NOMO-1 treated with DMSO at 0.1 percent for 48 hours (cell line): Measurements from ENCODE around the gene GPR18.
"Not testable (repeated sequence)": the region's sequence is repeated elsewhere in the genome, so short reads cannot be mapped to it uniquely, and the experiment has no call there.

Experiments
- DNase-seq: peaks from one replicate; lab custom pipeline; 2025; ENCODE audit not compliant: unreplicated experiment; lab: John Stamatoyannopoulos, UW

Gene GPR18

GRCh38 chr13:99231721-99232120 lies 26.5 kb downstream of the GPR18 start:
- peak; percentile 97 for DNase-seq

GRCh38 chr13:99230991-99231390 lies 27.2 kb downstream of the GPR18 start:
- DNase-seq = no peak

DNA sequence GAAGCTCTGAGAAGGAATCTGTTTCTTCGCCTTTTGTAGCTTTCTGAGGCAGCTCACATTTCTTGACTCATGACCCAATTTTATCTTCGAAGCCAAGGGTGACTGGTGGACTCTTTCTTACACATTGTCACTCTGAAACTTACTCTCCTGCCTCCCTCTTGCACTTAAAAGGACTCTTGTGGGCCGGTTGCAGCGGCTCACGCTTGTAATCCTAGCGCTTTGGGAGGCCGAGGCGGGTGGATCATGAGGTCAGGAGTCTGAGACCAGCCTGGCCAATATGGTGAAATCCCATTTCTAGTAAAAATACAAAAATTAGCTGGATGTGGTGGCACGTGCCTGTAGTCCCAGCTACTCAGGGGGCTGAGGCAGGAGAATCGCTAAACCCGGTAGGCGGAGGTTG lies 27.6 kb downstream of the GPR18 start:
- DNase-seq = not testable (repeated sequence)

DNA sequence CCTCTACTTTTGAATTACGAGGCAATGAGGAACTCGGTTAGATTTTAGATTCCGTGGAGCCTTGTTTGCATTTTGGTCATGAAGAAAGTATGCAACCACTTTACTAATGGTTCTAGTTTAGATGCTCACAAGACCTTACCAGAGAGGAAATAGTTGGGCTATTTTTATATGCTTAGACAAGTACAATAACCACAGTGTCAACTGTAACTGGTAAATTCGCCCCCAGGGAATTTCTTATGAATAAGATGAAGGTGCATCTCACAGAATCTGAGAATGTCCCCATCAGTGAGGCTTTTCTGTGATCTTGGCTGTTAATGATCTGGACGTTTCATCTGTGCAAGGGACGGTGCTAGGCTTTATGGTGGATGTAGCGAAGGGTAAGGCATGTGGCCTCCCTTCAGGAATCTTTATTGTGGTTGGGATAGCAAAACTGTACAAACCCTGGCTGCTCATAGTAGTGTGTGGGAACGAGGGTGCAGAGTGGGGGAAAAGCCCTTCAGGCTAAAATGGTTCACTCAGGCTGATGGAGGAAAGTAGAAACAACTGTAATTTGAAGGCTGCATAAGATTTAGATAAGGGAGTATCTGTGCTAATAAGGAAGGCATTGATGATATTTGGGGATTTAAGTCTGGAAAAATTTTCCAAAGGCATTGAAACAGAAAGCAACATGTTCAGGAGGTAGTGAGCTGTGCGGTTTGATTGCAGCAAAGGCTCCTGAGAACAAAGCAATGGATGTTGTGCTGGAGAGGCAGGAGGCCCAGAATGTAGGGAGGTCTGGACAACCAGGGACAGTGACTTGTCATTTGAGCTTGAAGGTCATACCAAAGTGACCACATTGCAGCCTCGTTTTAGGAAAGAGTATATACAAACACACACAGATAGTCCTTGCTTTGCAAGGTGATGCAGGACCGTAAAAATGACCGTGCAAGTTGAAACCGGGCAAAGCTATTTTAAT lies 29.2 kb downstream of the GPR18 start:
- peak; percentile 86 for DNase-seq

GRCh38 chr13:99227909-99228688 lies 30.1 kb downstream of the GPR18 start:
- DNase-seq = peak; percentile 92

GRCh38 chr13:99227331-99227900 lies 30.8 kb downstream of the GPR18 start:
- no peak for DNase-seq

DNA sequence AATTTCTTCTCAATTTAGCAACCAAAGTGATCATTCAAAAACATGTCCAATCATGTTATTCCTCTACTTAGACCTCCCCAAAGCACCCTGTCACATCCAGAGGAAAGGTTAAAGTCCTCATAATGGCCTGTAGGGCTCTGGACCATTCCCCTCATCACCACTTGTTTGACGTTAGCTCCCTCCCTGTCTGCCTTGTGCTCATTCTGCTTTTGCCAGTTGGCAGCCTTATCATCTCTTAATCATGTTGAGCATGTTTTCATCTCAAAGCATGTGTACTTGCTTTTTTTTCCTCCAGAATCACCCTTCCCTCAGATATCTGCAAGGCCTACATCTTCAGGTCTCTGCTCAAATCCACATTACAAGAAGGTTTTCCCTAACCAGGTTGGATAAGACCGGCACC lies 31.7 kb downstream of the GPR18 start:
- DNase-seq = no peak

GRCh38 chr13:99225078-99225477 lies 33.1 kb downstream of the GPR18 start:
- peak; percentile 95 for DNase-seq

- DNase-seq = peak; percentile 83
Observed at GRCh38 chr13:99224021-99224420, 34.2 kb downstream of the GPR18 start.

- DNase-seq = no peak
Observed at GRCh38 chr13:99223587-99223986, 34.6 kb downstream of the GPR18 start.

- DNase-seq = no peak
Observed at GRCh38 chr13:99221567-99222239, 36.5 kb downstream of the GPR18 start.

- peak; percentile 40 for DNase-seq
Observed at GRCh38 chr13:99220199-99220935, 37.8 kb downstream of the GPR18 start.

DNA sequence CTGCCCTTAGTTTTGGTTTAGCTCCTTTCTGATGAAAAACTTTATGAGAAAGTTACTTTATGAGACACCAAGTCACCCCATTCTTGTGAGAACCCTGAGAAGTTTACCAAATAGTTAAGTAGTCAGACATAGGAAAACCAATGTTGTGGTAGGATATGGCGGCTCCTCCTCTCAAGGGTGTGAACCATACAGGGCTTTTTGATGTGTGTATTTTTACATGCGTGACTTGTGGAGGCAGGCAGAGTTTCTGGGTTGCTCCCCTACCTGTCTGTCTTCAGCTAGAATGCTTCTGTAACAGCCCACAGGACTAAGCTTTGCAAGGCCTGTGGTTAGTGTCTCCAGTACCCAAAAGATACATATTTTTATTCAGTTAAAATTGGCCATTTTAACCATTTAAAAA lies 39.2 kb downstream of the GPR18 start:
- DNase-seq = no peak

GRCh38 chr13:99218545-99218944 lies 39.6 kb downstream of the GPR18 start:
- no peak for DNase-seq

DNA sequence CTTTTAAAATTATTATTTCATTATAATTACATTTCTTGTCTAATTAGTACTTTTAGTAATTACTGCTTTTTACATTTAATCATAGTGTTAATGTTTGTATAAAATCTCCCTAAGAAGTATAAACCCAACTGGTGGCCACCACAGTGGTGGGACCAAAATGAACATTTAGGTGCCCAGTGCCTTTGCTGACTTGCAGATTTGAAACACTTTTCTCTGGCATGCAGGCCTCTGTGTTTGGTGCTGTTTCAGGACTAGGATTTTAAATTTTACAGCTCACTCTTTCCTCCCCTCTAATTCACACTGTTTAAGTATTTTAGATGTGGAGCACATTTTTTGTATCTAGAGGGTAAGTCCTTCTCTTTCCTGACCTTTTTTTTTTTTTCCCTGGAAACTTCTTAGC lies 40.1 kb downstream of the GPR18 start:
- DNase-seq = no peak

- DNase-seq = no peak
Observed at GRCh38 chr13:99217461-99218110, 40.6 kb downstream of the GPR18 start.

GRCh38 chr13:99215184-99215830 lies 42.9 kb downstream of the GPR18 start:
- DNase-seq = no peak

GRCh38 chr13:99214731-99215130 lies 43.4 kb downstream of the GPR18 start:
- DNase-seq = no peak

- DNase-seq = no peak
Observed at GRCh38 chr13:99214232-99214631, 43.9 kb downstream of the GPR18 start.
